ENCODE data around the gene RHPN2.
"Not testable (repeated sequence)": the region's sequence is repeated elsewhere in the genome, so short reads cannot be mapped to it uniquely, and the experiment has no call there.

RHPN2 gene

GRCh38 chr19:33000510-33000909, 64.2 kb downstream of the RHPN2 start:
- H4K20me1 ChIP-seq (ENCODE audit: low read depth, low read length), result no peaks in the 10 kb centered on the region
- no peak overlapping the region for H2AFZ ChIP-seq (ENCODE audit: low read depth, low read length, severe bottlenecking)
- H3K79me2 ChIP-seq (ENCODE audit: insufficient read depth, low read length), result no peaks in the 10 kb centered on the region
- H3F3A ChIP-seq (ENCODE audit: insufficient read depth), result no peaks in the 10 kb centered on the region
- no peak overlapping the region for H3K9ac ChIP-seq (ENCODE audit: low read length)
- no peaks in the 10 kb centered on the region for H3K27me3 ChIP-seq (ENCODE audit: low read length)
- no peak overlapping the region for H3K27ac ChIP-seq (ENCODE audit: low read depth, low read length)
- no peaks in the 10 kb centered on the region for H3K9me3 ChIP-seq (ENCODE audit: insufficient read depth, low read length)
- H3K4me3 ChIP-seq (ENCODE audit: insufficient read depth, low read length, poor library complexity, severe bottlenecking), result no peak overlapping the region
- no peak overlapping the region for H3K4me2 ChIP-seq (ENCODE audit: low read depth, low read length, poor library complexity, severe bottlenecking)
- no peaks in the 10 kb centered on the region for H3K9me2 ChIP-seq (replicated peaks; ENCODE audit: insufficient read depth, low read length)
- TF ChIP-seq EZH2phosphoT487 (conservative IDR thresholded peaks at IDR 0.05; ENCODE audit: low read length) (no peak), CTCF (IDR thresholded peaks at IDR 0.05; ENCODE audit: insufficient read depth, low read length, poor library complexity, severe bottlenecking) (no peak)
- no peaks in the 10 kb centered on the region for H3K36me3 ChIP-seq (ENCODE audit: low read length)

- Histone ChIP-seq H3K9me2 (replicated peaks; ENCODE audit: insufficient read depth, low read length) (no peaks in the 10 kb centered on the region), H3K9ac (ENCODE audit: low read length) (no peak overlapping the region), H3K79me2 (ENCODE audit: insufficient read depth, low read length) (no peaks in the 10 kb centered on the region), H3K36me3 (ENCODE audit: low read length) (no peaks in the 10 kb centered on the region), H3K4me2 (ENCODE audit: low read depth, low read length, poor library complexity, severe bottlenecking) (no peak overlapping the region), H2AFZ (ENCODE audit: low read depth, low read length, severe bottlenecking) (no peak overlapping the region), H3K4me3 (ENCODE audit: insufficient read depth, low read length, poor library complexity, severe bottlenecking) (no peak overlapping the region), H3F3A (ENCODE audit: insufficient read depth) (no peaks in the 10 kb centered on the region), H3K27ac (ENCODE audit: low read depth, low read length) (no peak overlapping the region), H3K9me3 (ENCODE audit: insufficient read depth, low read length) (no peaks in the 10 kb centered on the region), H3K27me3 (ENCODE audit: low read length) (no peaks in the 10 kb centered on the region), H4K20me1 (ENCODE audit: low read depth, low read length) (no peaks in the 10 kb centered on the region)
- no peak for TF ChIP-seq EZH2phosphoT487 (conservative IDR thresholded peaks at IDR 0.05; ENCODE audit: low read length)
- no peak for TF ChIP-seq CTCF (IDR thresholded peaks at IDR 0.05; ENCODE audit: insufficient read depth, low read length, poor library complexity, severe bottlenecking)
These were observed 66.0 kb downstream of the RHPN2 start for GRCh38 chr19:32998722-32999121.

- Histone ChIP-seq H3K27ac (ENCODE audit: low read depth, low read length) (no peak overlapping the region), H4K20me1 (ENCODE audit: low read depth, low read length) (no peaks in the 10 kb centered on the region), H3K27me3 (ENCODE audit: low read length) (no peaks in the 10 kb centered on the region), H3K9ac (ENCODE audit: low read length) (no peak overlapping the region), H3K36me3 (ENCODE audit: low read length) (no peaks in the 10 kb centered on the region), H3K4me3 (ENCODE audit: insufficient read depth, low read length, poor library complexity, severe bottlenecking) (no peak overlapping the region), H3K9me3 (ENCODE audit: insufficient read depth, low read length) (no peaks in the 10 kb centered on the region), H3K79me2 (ENCODE audit: insufficient read depth, low read length) (no peaks in the 10 kb centered on the region), H3K4me2 (ENCODE audit: low read depth, low read length, poor library complexity, severe bottlenecking) (no peak overlapping the region), H3K9me2 (replicated peaks; ENCODE audit: insufficient read depth, low read length) (no peaks in the 10 kb centered on the region), H2AFZ (ENCODE audit: low read depth, low read length, severe bottlenecking) (no peak overlapping the region), H3F3A (ENCODE audit: insufficient read depth) (no peaks in the 10 kb centered on the region)
- TF ChIP-seq EZH2phosphoT487 (conservative IDR thresholded peaks at IDR 0.05; ENCODE audit: low read length) (no peak), CTCF (IDR thresholded peaks at IDR 0.05; ENCODE audit: insufficient read depth, low read length, poor library complexity, severe bottlenecking) (no peak)
These were observed 66.9 kb downstream of the RHPN2 start for GRCh38 chr19:32997716-32998355.

GRCh38 chr19:32997061-32997464, 67.6 kb downstream of the RHPN2 start:
- not testable (repeated sequence) for H2AFZ ChIP-seq (ENCODE audit: low read depth, low read length, severe bottlenecking); H3F3A ChIP-seq (ENCODE audit: insufficient read depth); H3K9ac ChIP-seq (ENCODE audit: low read length); H3K9me3 ChIP-seq (ENCODE audit: insufficient read depth, low read length); H3K36me3 ChIP-seq (ENCODE audit: low read length); H3K4me3 ChIP-seq (ENCODE audit: insufficient read depth, low read length, poor library complexity, severe bottlenecking); H3K27me3 ChIP-seq (ENCODE audit: low read length); H3K79me2 ChIP-seq (ENCODE audit: insufficient read depth, low read length); H3K4me2 ChIP-seq (ENCODE audit: low read depth, low read length, poor library complexity, severe bottlenecking); H3K27ac ChIP-seq (ENCODE audit: low read depth, low read length); H4K20me1 ChIP-seq (ENCODE audit: low read depth, low read length); H3K9me2 ChIP-seq (replicated peaks; ENCODE audit: insufficient read depth, low read length)

GRCh38 chr19:32995966-32996365, 68.7 kb downstream of the RHPN2 start:
- H3K27ac ChIP-seq (ENCODE audit: low read depth, low read length); H3K4me3 ChIP-seq (ENCODE audit: insufficient read depth, low read length, poor library complexity, severe bottlenecking); H2AFZ ChIP-seq (ENCODE audit: low read depth, low read length, severe bottlenecking); H3K79me2 ChIP-seq (ENCODE audit: insufficient read depth, low read length); H3K9me2 ChIP-seq (replicated peaks; ENCODE audit: insufficient read depth, low read length); H4K20me1 ChIP-seq (ENCODE audit: low read depth, low read length); H3K9ac ChIP-seq (ENCODE audit: low read length); H3F3A ChIP-seq (ENCODE audit: insufficient read depth); H3K27me3 ChIP-seq (ENCODE audit: low read length); H3K4me2 ChIP-seq (ENCODE audit: low read depth, low read length, poor library complexity, severe bottlenecking); H3K9me3 ChIP-seq (ENCODE audit: insufficient read depth, low read length); H3K36me3 ChIP-seq (ENCODE audit: low read length): not testable (repeated sequence)
